Cardiac fibroblast (primary cell): ENCODE results near the gene SART1.

Experiments used
- DNase-seq, 2 donors: peaks; one replicate each; pipeline versions ENCODE4 v3.0.0 to v3.0.0-alpha.2; 2010; ENCODE audit warnings: low read depth in 2 of 2
- H3K4me3 ChIP-seq, 2 donors: replicated peaks in 1 of 2; 1 replicate in 1 of 2; 2 replicates in 1 of 2; pipeline ENCODE4 v1.5.1; 2011; ENCODE audit warnings: low read depth in 2 of 2, low read length in 2 of 2, mild to moderate bottlenecking in 2 of 2, moderate library complexity in 1 of 2
- TF ChIP-seq, protein P1 (sequence below): IDR thresholded peaks from one replicate; pipeline ENCODE4 v1.5.1; 2011; ENCODE audit warnings: low read depth, mild to moderate bottlenecking, low read length, inconsistent platforms

The SART1 gene

DNA sequence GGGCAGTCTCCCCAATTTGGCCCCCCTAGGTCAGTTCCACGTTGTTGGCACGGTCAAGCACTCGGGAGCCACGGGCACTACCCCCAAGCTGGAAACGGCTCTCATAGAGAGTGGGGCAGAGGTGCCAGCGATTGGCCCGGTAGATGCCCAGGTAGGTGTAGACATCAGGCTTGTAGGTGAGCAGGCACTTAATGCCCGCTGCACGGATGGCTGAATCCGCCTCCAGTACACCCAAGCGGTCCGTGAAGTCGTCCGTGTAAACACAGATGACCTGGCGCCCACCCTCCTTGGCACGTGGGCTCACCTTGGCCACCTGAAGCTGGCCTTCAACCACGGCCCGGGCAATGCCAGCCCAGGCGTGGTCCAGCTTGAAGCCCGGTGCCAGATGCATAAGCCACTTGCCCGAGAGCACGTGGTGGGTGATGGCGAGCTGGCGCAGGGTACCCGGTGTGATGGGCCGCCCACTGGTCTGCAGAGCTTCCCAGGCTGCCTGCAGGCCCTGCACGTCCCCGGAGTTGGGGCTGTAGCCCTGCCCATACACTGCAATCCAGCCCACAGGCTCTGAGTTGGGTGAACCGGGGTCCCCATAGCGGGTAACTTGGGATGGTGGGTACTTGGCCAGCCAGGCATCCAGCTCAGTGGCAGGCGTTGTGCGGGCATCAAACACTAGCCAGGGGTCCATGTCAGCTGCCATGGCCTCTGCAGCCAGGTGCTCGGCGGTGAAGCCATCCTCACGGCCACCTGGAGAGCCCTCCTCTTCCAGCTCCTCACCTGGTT lies 43.9 kb upstream of the SART1 start:
- peak overlapping the region; percentile 88 to 91 for H3K4me3 ChIP-seq
- TF ChIP-seq, protein P1, sequence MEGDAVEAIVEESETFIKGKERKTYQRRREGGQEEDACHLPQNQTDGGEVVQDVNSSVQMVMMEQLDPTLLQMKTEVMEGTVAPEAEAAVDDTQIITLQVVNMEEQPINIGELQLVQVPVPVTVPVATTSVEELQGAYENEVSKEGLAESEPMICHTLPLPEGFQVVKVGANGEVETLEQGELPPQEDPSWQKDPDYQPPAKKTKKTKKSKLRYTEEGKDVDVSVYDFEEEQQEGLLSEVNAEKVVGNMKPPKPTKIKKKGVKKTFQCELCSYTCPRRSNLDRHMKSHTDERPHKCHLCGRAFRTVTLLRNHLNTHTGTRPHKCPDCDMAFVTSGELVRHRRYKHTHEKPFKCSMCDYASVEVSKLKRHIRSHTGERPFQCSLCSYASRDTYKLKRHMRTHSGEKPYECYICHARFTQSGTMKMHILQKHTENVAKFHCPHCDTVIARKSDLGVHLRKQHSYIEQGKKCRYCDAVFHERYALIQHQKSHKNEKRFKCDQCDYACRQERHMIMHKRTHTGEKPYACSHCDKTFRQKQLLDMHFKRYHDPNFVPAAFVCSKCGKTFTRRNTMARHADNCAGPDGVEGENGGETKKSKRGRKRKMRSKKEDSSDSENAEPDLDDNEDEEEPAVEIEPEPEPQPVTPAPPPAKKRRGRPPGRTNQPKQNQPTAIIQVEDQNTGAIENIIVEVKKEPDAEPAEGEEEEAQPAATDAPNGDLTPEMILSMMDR = no peak
- DNase-seq = no peak

DNA sequence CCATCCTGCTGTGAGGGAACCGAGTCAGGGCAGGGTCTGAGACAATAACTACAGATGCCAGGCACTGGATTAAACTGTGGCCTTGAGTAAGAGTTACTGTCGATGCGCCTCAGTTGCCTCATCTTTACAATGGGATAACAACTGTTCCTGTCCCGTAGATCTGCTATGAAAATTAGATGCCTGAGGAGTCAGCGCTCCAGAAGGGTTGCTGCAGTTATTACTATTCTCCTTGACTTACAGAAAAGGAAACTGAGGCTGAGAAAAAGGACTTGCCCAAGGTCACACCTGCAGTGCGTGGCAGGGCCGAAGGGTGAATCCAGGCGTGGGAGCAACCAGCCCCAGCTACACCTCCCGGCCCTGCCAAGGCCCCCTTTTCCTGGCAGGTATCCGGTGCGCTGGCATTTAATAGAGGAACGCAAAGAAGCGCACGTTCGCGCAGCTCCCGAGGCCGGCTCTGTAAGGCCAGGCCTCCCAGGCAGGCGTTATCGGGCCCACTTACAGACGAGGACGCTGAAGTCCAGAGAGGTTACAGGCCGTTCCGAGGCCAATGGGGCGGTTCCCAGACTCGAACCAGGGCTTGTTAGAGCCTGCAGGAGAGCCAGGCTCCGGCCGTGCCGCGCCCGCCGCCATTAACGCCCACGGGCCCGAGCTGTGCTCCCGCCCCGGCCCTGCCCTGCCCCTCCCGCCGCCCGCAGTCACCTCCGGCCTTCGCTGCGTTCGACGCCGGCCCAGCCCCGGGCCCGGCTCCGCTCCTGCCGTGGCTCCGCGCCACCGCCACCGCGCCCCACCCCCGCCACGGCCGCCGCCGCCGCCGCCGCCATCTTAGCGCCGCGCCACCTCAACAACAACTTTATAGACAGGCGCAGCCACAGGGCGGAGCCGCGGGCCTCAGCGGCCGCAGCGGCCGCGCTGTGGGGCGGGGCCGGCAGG lies 43.1 kb upstream of the SART1 start, which contains the start of gene C11orf68:
C11orf68 (minus strand) TSS at position 852 of the 930 bp plus-strand sequence; CDS start at position 821, 31 bp downstream.
- TF ChIP-seq, protein P1 = no peak
- DNase-seq = peak; percentile 42 to 47
- H3K4me3 ChIP-seq = peak within 1 kb of the TSS; percentile 88 to 91

DNA sequence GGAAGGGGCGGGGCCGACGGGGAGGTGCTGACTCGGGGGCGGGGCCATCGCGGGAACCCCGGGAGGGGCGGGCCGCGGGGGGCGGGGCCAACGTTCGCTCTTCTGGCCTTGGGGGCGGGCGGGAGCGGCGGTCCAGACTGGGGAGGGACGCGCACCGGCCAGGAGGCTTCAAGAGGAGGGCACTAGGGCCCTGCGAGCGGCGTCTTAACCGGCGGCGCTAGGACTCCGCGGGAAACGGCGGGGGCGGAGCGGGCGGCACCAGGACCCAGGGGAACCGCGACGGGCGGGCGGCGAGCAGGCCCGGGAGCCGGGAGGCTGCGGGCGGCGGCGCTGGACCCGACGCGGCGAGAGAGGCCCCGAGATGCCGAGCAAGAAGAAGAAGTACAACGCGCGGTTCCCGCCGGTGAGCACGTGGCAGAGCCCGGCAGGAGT lies 42.4 kb upstream of the SART1 start, which contains the start of gene DRAP1:
DRAP1 (plus strand) TSS at position 286 of the 432 bp plus-strand sequence; CDS start at position 362, 76 bp downstream.
- H3K4me3 ChIP-seq = peak within 1 kb of the TSS; percentile 88 to 91
- DNase-seq = peak; percentile 99
- TF ChIP-seq, protein P1 = no peak

DNA sequence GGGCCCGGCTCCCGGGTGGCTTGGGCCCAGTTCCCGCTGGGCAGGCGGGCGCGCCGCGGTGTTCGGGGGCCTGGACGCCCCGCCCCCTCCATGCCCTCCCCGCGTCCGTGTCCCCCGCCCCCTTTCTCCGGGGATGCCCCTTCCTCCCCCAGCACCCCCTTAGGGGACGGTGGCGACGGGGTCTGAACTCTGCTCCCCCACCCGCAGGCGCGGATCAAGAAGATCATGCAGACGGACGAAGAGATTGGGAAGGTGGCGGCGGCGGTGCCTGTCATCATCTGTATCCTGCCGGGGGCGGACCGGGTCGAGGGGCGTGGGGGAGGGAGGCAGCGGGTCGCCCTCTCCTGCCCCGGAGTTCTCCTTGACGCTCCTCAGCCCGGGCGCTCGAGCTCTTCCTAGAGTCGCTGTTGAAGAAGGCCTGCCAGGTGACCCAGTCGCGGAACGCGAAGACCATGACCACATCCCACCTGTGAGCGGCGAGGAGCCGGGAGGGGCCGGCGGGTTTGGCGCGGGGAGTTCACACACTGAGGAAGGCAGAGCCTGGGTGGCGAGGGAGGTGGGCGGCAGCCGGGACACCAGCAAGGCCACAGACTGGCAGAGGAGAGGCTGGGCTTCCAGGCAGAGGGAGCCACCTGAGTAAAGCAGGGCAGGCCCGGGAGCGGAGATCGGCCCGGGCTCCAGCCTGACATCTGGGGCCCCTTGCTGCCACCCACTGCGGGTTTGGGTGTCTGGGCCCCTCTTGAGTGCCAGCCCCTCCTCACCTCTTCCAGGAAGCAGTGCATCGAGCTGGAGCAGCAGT lies 41.8 kb upstream of the SART1 start:
- TF ChIP-seq, protein P1 = no peak
- no peak for DNase-seq
- H3K4me3 ChIP-seq = peak overlapping the region; percentile 80 to 86

DNA sequence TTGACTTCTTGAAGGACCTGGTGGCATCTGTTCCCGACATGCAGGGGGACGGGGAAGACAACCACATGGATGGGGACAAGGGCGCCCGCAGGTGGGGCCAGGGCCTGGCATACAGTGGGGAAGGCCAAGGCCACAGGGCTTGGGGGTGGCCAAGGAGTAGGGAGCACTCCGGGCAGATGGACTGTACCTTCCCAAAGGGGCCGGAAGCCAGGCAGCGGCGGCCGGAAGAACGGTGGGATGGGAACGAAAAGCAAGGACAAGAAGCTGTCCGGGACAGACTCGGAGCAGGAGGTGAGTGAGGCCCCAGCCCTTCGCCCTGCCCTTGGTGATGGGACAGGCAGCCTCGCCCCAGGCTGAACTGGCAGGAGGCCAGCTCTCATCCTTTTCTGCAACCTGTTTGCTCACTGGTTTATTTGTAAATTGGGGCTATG lies 41.1 kb upstream of the SART1 start:
- TF ChIP-seq, protein P1 = no peak
- peak overlapping the region; percentile 80 to 86 for H3K4me3 ChIP-seq
- DNase-seq = no peak

DNA sequence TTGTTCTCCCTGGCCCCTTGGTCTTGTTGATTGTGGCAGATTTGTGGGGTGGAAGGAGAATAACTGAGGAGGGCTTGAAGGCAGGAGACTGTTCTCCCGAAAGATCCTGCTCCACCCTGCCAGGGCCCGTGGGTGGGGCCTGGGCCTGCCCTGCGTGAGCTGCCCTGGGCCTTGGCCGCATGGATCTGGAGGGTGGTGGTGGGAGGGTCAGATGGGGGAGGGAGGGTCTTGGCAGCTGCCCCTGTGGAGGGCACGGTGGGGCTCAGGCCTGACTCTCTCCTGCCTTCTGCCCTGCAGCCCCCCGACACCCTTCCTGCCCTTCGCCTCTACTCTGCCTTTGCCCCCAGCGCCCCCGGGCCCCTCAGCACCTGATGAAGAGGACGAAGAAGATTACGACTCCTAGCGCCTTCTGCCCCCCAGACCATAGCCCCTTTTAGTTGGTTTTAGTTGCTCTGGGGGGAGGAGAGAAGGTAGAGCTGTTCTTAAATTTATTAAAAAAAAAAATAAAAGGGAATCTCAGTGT lies 40.4 kb upstream of the SART1 start:
- TF ChIP-seq, protein P1 = no peak
- no peak for DNase-seq
- H3K4me3 ChIP-seq = peak overlapping the region; percentile 80 to 86
